Measurements from ENCODE around the gene MAPK1IP1L. TPM values are rescaled to one million over a fixed set of nuclear protein-coding genes. Genes with fewer than 3 reads are reported as not detected.

The MAPK1IP1L gene
- total RNA-seq, 4 donors from 2014 or later: 26.6 to 55.1 (median 27.5) TPM

GRCh38 chr14:55028066-55028465, 23.4 kb upstream of the MAPK1IP1L start:
- TF ChIP-seq CTCF (IDR thresholded peaks at IDR 0.05; ENCODE audit: low read depth): no peak

- no peak for TF ChIP-seq CTCF (IDR thresholded peaks at IDR 0.05; ENCODE audit: low read depth)
Measured at GRCh38 chr14:55028476-55028875, 23.0 kb upstream of the MAPK1IP1L start.

GRCh38 chr14:55031190-55031589, 20.3 kb upstream of the MAPK1IP1L start:
- TF ChIP-seq CTCF (IDR thresholded peaks at IDR 0.05; ENCODE audit: low read depth): no peak

GRCh38 chr14:55038708-55039107, 12.7 kb upstream of the MAPK1IP1L start:
- TF ChIP-seq CTCF (IDR thresholded peaks at IDR 0.05; ENCODE audit: low read depth): no peak

GRCh38 chr14:55043528-55043927, 7.9 kb upstream of the MAPK1IP1L start:
- no peak for TF ChIP-seq CTCF (IDR thresholded peaks at IDR 0.05; ENCODE audit: low read depth)

- no peak for TF ChIP-seq CTCF (IDR thresholded peaks at IDR 0.05; ENCODE audit: low read depth)
Measured at GRCh38 chr14:55045087-55045486, 6.4 kb upstream of the MAPK1IP1L start.

GRCh38 chr14:55047301-55048053, 4.0 kb upstream of the MAPK1IP1L start:
- TF ChIP-seq CTCF (IDR thresholded peaks at IDR 0.05; ENCODE audit: low read depth): no peak
